Stimulated activated CD8-positive, alpha-beta memory T cell treated with anti-CD3 and anti-CD28 coated beads, Interleukin-12 subunit alpha, Interleukin-12 subunit beta, amount 100 ng/mL, for 24 hours (primary cell): Measurements from ENCODE around the gene DISC1.
"Not testable (repeated sequence)": the region's sequence is repeated elsewhere in the genome, so short reads cannot be mapped to it uniquely, and the experiment has no call there.

ENCODE experiments used
- DNase-seq: peaks from one replicate; pipeline ENCODE4 v3.0.0-alpha.2; 2020; ENCODE audit errors: extremely low read depth

Gene DISC1

GRCh38 chr1:231668826-231669225 is 42.2 kb downstream of the DISC1 start:
- no peak for DNase-seq

DNA sequence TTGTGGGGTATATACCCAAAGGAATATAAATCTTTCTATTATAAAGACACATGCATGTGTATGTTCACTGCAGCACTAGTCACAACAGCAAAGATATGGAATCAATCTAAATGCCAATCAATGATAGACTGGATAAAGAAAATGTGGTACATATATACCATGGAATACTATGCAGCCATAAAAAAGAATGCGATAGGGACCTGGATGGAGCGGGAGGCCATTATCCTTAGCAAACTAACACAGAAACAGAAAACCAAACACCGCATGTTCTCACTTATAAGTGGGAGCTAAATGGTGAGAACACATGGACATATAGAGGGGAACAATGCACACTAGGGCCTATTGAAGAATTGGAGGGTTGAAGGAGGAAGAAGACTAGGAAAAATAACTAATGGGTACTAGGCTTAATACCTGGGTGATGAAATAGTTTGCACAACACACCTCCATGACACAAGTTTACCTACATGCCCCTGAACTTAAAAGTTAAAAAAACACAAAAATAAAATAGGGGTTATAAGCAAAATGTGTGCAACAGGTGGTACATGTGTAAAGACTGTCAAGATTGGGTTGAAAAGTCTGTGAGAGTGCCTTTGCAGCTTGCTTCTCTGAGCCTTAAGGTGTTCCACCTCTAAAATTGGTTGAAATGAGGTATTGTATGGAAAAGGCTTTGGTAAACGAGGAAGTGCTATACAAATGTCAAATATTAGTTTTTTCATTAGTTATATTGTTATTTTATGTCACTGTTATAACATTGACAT is 43.5 kb downstream of the DISC1 start:
- not testable (repeated sequence) for DNase-seq

DNA sequence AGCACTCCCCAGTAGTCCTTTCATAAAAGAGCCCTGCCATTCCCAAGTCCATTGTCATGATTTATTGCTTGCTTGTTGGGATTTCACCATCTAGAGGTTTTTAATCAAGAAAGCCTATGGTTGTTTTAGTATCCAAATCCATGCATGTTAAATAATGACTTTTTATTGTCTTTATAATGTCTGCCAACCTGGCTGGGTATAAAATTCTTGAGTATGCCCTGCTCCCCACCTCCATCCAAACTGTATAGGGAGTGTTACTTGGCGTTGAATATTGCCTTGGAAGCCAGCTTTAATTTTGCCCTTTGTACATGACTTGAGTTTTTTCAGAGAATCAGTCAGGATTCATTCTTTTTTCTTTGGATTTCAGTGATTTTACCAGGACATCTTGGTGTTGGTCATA is 44.2 kb downstream of the DISC1 start:
- DNase-seq, result no peak

- DNase-seq, result no peak
These were observed 48.0 kb downstream of the DISC1 start for GRCh38 chr1:231674575-231674974.

DNA sequence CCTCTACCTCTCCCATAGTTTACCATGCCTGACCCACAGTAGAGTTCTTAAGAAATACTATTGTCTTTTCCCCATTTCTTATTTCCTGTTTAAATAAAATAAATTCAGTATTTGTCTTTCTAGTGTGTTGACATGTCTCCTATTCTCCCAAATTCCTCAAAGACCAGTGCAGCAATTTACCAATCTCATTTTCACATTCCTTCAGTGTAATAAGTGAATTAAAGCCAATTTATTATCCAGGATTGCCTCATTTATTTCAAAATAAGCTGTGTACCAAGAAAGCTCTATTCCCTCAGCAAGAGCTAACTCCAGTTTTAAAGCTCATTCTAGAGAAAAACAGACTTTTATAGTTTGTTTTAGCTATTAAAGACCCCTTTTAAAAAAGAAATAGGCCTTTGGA is 49.9 kb downstream of the DISC1 start:
- DNase-seq, result no peak

- no peak for DNase-seq
These were observed 50.9 kb downstream of the DISC1 start for GRCh38 chr1:231677442-231677841.

- no peak for DNase-seq
These were observed 51.4 kb downstream of the DISC1 start for GRCh38 chr1:231678011-231678432.

- no peak for DNase-seq
These were observed 52.5 kb downstream of the DISC1 start for GRCh38 chr1:231679109-231679508.

DNA sequence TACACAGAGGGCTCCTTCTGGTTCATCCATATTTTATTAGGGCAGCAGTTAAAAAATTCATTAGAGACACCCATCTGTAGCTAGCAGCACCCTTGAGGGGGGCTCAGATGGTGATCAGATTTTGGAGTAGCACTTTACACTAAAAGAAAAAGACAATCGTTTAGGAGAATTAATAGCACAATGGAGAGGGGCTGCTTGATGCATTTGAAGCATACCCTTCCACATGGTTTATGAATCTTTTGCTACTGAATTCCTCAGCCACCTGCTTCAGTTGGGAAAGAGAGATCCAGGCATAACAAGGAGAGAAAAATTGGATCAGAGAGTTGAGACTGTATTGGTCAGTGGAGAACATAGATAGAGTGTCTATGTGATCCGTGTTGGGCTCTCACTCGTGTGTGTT is 54.4 kb downstream of the DISC1 start:
- no peak for DNase-seq

DNA sequence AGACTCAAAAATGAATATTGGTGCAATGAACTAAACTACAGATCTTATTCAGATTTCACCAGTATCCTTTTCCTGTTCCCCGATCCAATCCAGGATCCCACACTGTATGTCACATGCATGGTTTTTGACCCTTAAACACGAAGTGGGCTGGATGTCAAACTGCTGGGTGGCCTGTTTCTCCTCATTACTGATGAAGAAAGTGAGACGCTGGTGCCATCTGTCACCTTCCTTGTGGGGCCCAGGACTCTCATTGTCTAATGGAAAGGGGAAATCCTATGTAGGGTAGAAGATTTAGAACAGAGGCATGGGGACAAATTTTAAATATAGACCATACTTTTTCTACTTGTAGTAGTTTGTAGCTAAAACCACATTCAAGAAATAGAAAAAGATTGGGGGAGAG is 56.2 kb downstream of the DISC1 start:
- no peak for DNase-seq

- no peak for DNase-seq
These were observed 57.0 kb downstream of the DISC1 start for GRCh38 chr1:231683439-231684165.

DNA sequence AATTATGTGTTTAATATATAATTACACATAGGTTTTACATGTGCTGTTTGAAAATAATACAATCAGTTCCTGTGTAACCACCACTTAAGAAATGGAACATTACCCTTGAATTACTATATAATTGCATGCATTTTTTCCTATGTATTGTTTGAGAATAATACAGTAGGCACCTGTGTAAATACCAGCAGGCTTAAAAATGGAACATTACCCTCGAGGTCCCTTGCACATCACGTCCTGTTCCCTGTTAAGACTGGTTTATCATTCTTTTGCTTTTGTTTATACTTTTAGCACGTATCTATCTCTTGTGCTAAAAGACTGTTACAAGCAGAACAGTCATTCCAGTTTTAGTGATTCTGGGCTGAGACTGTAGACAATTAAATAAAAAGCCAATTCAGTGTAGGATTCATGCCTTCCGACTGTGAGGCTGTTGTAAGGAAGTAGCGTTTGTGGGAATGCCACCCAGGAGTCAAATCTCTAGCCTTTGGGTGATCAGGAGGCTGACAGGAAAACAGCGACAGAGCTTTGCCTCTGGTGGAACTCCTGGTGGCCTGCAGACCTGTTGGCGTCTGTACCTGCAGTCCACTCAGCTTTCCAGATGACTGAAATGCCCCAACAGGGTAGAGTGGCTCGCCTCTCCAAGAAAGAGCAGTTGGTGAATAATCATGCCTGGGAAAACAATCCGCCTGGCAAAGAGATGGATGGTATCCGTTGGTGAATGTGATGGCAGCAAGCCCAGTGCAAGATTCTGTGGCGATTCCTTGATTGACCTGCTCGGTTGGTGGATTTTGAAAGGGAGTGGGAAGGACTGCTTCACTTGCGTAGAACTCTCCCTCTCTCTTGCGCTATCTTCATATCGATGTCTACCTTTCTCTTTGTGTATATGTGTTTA is 58.0 kb downstream of the DISC1 start:
- no peak for DNase-seq

DNA sequence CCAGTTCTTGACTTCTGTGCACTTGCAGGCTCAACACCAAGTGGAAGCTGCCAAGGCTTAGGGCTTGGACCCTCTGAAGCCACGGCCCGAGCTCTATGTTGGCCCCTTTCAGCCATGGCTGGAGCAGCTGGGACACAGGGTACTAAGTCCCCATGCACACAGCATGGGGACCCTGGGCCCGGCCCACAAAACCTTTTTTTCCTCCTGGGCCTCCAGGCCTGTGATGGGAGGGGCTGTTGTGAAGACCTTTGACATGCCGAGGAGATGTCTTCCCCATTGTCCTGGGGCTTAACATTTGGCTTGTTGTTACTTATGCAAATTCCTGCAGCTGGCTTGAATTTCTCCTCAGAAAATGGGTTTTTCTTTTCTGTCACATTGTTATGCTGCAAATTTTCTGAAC is 59.8 kb downstream of the DISC1 start:
- DNase-seq, result no peak

- no peak for DNase-seq
These were observed 62.4 kb downstream of the DISC1 start for GRCh38 chr1:231688989-231689388.

DNA sequence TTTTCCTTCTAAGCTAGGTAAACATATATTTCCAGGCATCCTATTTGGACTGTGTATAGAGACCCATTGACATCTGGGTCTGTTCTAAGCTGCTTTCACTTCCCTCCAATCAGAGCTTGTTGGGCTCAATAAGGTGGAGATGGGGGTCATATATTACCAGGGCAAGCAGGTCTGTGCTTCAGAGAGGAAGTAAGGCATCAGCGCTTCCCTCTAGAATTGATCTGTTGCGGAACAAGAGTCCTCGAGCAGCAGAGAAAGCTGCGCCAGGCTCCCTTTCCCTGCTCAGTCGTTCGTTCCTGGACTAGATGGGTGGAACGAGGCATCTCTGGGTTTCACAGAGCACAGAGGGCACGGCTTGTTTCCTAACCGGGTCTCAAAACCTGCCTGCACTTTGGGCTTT is 63.5 kb downstream of the DISC1 start:
- DNase-seq, result no peak

- DNase-seq, result no peak
These were observed 65.1 kb downstream of the DISC1 start for GRCh38 chr1:231691618-231692259.

DNA sequence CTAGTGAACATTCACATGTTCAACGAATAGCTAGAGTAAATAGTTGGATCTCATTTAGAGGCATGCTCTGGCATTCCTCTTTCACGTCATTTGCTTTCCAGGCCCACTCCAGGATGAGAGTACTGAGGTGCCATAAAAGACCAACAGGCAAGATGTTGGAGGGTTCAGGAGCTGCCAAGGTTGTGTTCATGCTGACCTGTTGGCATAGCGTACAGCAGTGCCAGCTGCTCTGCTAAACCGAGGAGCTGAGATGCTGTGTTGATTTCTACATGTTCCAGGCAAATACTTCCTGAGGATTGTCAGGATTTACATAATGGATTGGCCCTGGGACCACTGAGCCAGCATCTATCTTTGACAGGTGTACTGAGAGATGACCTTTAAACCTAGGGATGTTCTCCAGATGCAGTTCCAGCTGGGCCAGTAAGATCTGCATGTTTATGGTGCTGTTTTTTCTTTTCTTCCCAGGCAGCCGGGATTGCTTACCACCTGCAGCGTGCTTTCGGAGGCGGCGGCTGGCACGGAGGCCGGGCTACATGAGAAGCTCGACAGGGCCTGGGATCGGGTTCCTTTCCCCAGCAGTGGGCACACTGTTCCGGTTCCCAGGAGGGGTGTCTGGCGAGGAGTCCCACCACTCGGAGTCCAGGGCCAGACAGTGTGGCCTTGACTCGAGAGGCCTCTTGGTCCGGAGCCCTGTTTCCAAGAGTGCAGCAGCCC is 66.9 kb downstream of the DISC1 start:
- DNase-seq, result no peak

- no peak for DNase-seq
These were observed 67.5 kb downstream of the DISC1 start for GRCh38 chr1:231694075-231694431.

DNA sequence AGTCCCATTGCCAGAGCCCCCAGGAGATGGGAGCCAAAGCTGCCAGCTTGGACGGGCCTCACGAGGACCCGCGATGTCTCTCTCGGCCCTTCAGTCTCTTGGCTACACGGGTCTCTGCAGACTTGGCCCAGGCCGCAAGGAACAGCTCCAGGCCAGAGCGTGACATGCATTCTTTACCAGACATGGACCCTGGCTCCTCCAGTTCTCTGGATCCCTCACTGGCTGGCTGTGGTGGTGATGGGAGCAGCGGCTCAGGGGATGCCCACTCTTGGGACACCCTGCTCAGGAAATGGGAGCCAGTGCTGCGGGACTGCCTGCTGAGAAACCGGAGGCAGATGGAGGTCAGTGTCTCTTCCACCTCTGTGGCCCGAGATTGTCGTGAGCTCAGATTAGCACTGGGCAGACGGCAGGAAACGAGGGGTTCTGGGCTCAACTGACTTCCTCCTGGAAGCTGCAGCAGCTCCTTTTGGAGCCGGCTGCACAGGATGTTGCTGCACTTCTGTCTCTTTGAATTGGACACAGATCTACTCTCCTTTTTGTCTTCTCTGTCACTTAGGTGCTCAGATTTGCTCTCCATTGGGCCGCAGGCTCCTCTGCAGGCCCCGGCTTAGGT is 68.0 kb downstream of the DISC1 start:
- DNase-seq, result no peak

- no peak for DNase-seq
These were observed 69.1 kb downstream of the DISC1 start for GRCh38 chr1:231695439-231696255.
